OCI-M2 (cell line): Measurements from ENCODE around the gene GJB3.

Source experiments
- DNase-seq: peaks from one replicate; lab custom pipeline; 2025; ENCODE audit not compliant: unreplicated experiment; lab: John Stamatoyannopoulos, UW

GJB3 gene

GRCh38 chr1:34822202-34822601, 41.2 kb downstream of the GJB3 start:
- DNase-seq: no peak

GRCh38 chr1:34824817-34825454, 43.9 kb downstream of the GJB3 start:
- no peak for DNase-seq

- no peak for DNase-seq
These were observed 44.6 kb downstream of the GJB3 start for GRCh38 chr1:34825455-34826091.

- DNase-seq: no peak
These were observed 46.4 kb downstream of the GJB3 start for GRCh38 chr1:34827341-34827941.

GRCh38 chr1:34828611-34829010, 47.6 kb downstream of the GJB3 start:
- no peak for DNase-seq

- DNase-seq: no peak
These were observed 48.2 kb downstream of the GJB3 start for GRCh38 chr1:34829250-34829649.

GRCh38 chr1:34831721-34832246, 50.8 kb downstream of the GJB3 start:
- no peak for DNase-seq

GRCh38 chr1:34833711-34834110, 52.7 kb downstream of the GJB3 start:
- no peak for DNase-seq
